ENCODE results near the gene DCAF8L1.
"Not testable (repeated sequence)": the region's sequence is repeated elsewhere in the genome, so short reads cannot be mapped to it uniquely, and the experiment has no call there.

Gene DCAF8L1

GRCh38 chrX:27965348-27965747 is 15.9 kb downstream of the DCAF8L1 start:
- H3K9me3 Mint-ChIP-seq: peaks cover 14% of the 10 kb centered on the region
- not testable (repeated sequence) for DNase-seq; H3K27me3 Mint-ChIP-seq; H3K4me3 Mint-ChIP-seq; H3K36me3 Mint-ChIP-seq (ENCODE audit: low read depth); H3K4me1 Mint-ChIP-seq (ENCODE audit: low read depth); H3K27ac Mint-ChIP-seq

GRCh38 chrX:27964432-27964831 is 16.8 kb downstream of the DCAF8L1 start:
- Mint-ChIP-seq H3K27me3 (no peaks in the 10 kb centered on the region), H3K4me3 (no peak overlapping the region), H3K4me1 (ENCODE audit: low read depth) (no peaks in the 10 kb centered on the region), H3K9me3 (peaks cover 16% of the 10 kb centered on the region), H3K27ac (no peak overlapping the region), H3K36me3 (ENCODE audit: low read depth) (no peaks in the 10 kb centered on the region)
- DNase-seq: no peak

- not testable (repeated sequence) for H3K4me3 Mint-ChIP-seq; H3K4me1 Mint-ChIP-seq (ENCODE audit: low read depth); H3K36me3 Mint-ChIP-seq (ENCODE audit: low read depth); H3K27me3 Mint-ChIP-seq; DNase-seq; H3K27ac Mint-ChIP-seq
- peaks cover 16% of the 10 kb centered on the region for H3K9me3 Mint-ChIP-seq
Observed at GRCh38 chrX:27960410-27960809, 20.8 kb downstream of the DCAF8L1 start.

GRCh38 chrX:27953171-27953570 is 28.1 kb downstream of the DCAF8L1 start:
- Mint-ChIP-seq H3K4me3 (no peak overlapping the region), H3K27ac (no peak overlapping the region), H3K4me1 (ENCODE audit: low read depth) (no peaks in the 10 kb centered on the region), H3K36me3 (ENCODE audit: low read depth) (no peaks in the 10 kb centered on the region), H3K27me3 (peaks cover 2% of the 10 kb centered on the region), H3K9me3 (no peaks in the 10 kb centered on the region)
- no peak for DNase-seq

GRCh38 chrX:27933361-27933760 is 47.9 kb downstream of the DCAF8L1 start:
- no peaks in the 10 kb centered on the region for H3K36me3 Mint-ChIP-seq (ENCODE audit: low read depth)
- H3K27ac Mint-ChIP-seq: no peak overlapping the region
- H3K4me1 Mint-ChIP-seq (ENCODE audit: low read depth): no peaks in the 10 kb centered on the region
- no peak overlapping the region for H3K4me3 Mint-ChIP-seq
- no peaks in the 10 kb centered on the region for H3K27me3 Mint-ChIP-seq
- no peaks in the 10 kb centered on the region for H3K9me3 Mint-ChIP-seq
- DNase-seq: no peak
